SK-N-SH treated with all-trans-retinoic acid at 6 μM for 48 hours (cell line): ENCODE data around the gene ATP8A2.
"Not testable (repeated sequence)": the region's sequence is repeated elsewhere in the genome, so short reads cannot be mapped to it uniquely, and the experiment has no call there.

Experiments used
- ATAC-seq: fragments of 200-7000 bp; cut with Tn5 transposase; 3 replicates; pipeline ENCODE4 v1.9.1; 2020; ENCODE audit warnings: mild to moderate bottlenecking, moderate library complexity
- ARNTL ChIP-seq: fragments of 450-650 bp; formaldehyde crosslinking; IDR thresholded peaks from 2 replicates; pipeline ENCODE4 v1.5.0; 2020; ENCODE audit warnings: low read depth, mild to moderate bottlenecking, moderate library complexity, borderline replicate concordance
- BACH2 ChIP-seq: fragments of 250-450 bp; sonication (Bioruptor Pico); IDR thresholded peaks from 2 replicates; pipeline ENCODE4 v1.9.0; 2021; ENCODE audit warnings: mild to moderate bottlenecking, borderline replicate concordance
- CSDC2 ChIP-seq: fragments of 250-450 bp; sonication (Bioruptor Pico); IDR thresholded peaks from 2 replicates; pipeline ENCODE4 v1.5.0; 2020; ENCODE audit warnings: mild to moderate bottlenecking, moderate library complexity
- ESRRG ChIP-seq: fragments of 250-450 bp; sonication (Bioruptor Pico); IDR thresholded peaks from 2 replicates; pipeline ENCODE4 v1.6.1; 2021; ENCODE audit warnings: mild to moderate bottlenecking
- GLIS3 ChIP-seq: fragments of 250-450 bp; sonication (Bioruptor Pico); IDR thresholded peaks from 2 replicates; pipeline ENCODE4 v1.5.0; 2020; ENCODE audit warnings: mild to moderate bottlenecking, moderate library complexity
- ISL1 ChIP-seq: fragments of 250-450 bp; sonication (Bioruptor Pico); IDR thresholded peaks from 2 replicates; pipeline ENCODE4 v2.1.2; 2022; ENCODE audit warnings: mild to moderate bottlenecking, moderate library complexity
- OSR1 ChIP-seq: fragments of 250-450 bp; sonication (Bioruptor Pico); IDR thresholded peaks from 2 replicates; pipeline ENCODE4 v1.8.0; 2022; ENCODE audit warnings: moderate library complexity, mild to moderate bottlenecking, inconsistent platforms
- RARB ChIP-seq: fragments of 250-450 bp; sonication (Bioruptor Pico); IDR thresholded peaks from 2 replicates; pipeline ENCODE4 v1.8.0; 2021; ENCODE audit warnings: mild to moderate bottlenecking, moderate library complexity
- SNAI2 ChIP-seq: fragments of 250-450 bp; sonication (Bioruptor Pico); IDR thresholded peaks from 2 replicates; pipeline ENCODE4 v1.5.0; 2020; ENCODE audit warnings: mild to moderate bottlenecking, moderate library complexity
- TCF4 ChIP-seq: fragments of 250-450 bp; sonication (Bioruptor Pico); IDR thresholded peaks from 2 replicates; pipeline ENCODE4 v1.8.0; 2021; ENCODE audit warnings: mild to moderate bottlenecking, moderate library complexity, borderline replicate concordance
- TOX ChIP-seq: fragments of 250-450 bp; sonication (Bioruptor Pico); IDR thresholded peaks from 2 replicates; pipeline ENCODE4 v1.8.0; 2021; ENCODE audit warnings: mild to moderate bottlenecking, moderate library complexity, borderline replicate concordance
- ZFP3 ChIP-seq: fragments of 250-450 bp; sonication (Bioruptor Pico); IDR thresholded peaks from 2 replicates; pipeline ENCODE4 v1.5.0; 2020; ENCODE audit warnings: mild to moderate bottlenecking, moderate library complexity
- ZFP30 ChIP-seq: fragments of 450-650 bp; formaldehyde crosslinking; IDR thresholded peaks from 2 replicates; pipeline ENCODE4 v1.5.0; 2022; ENCODE audit warnings: mild to moderate bottlenecking, moderate library complexity
- ZNF565 ChIP-seq: fragments of 450-650 bp; formaldehyde crosslinking; conservative IDR thresholded peaks from 2 replicates; pipeline ENCODE4 v1.5.0; 2020; ENCODE audit warnings: low read depth, mild to moderate bottlenecking, moderate library complexity
- ZNF70 ChIP-seq: fragments of 450-650 bp; formaldehyde crosslinking; IDR thresholded peaks from 2 replicates; pipeline ENCODE4 v1.5.0; 2020; ENCODE audit warnings: mild to moderate bottlenecking, moderate library complexity
- ZNF8 ChIP-seq: fragments of 450-650 bp; formaldehyde crosslinking; IDR thresholded peaks from 2 replicates; pipeline ENCODE4 v1.5.0; 2020; ENCODE audit warnings: mild to moderate bottlenecking, moderate library complexity
- TF ChIP-seq, protein P1 (sequence below): fragments of 250-450 bp; sonication (Bioruptor Pico); IDR thresholded peaks from 2 replicates; pipeline ENCODE4 v1.5.0; 2020; ENCODE audit warnings: mild to moderate bottlenecking, moderate library complexity
- TF ChIP-seq, protein P2 (sequence below): fragments of 250-450 bp; sonication (Bioruptor Pico); IDR thresholded peaks from 2 replicates; pipeline ENCODE4 v1.8.0; 2020; ENCODE audit warnings: mild to moderate bottlenecking, moderate library complexity, borderline replicate concordance
- TF ChIP-seq, protein P3 (sequence below): fragments of 250-450 bp; sonication (Bioruptor Pico); IDR thresholded peaks from 2 replicates; pipeline ENCODE4 v1.8.0; 2021; ENCODE audit warnings: low read depth, mild to moderate bottlenecking, moderate library complexity, borderline replicate concordance

The ATP8A2 gene

DNA sequence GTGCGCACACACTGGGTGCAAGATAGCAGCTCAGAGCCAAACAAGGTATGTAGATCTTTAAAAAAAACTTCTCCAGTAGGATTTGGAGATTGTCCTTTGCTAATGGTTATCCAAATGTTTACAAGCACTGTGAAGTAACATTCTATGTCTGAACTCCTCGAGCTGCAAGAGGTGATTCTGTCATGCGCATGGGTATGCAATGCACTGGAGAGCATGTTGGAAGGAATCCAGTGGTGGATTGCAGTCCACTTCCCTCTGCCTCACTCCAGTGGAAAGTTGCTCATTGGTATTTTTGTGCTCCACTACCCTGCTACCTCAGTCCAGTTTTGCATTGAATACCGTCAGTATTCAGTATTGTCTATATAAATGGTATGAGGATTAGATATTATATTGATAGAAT, 132.1 kb downstream of the ATP8A2 start (continued):
- TF ChIP-seq, protein P1, sequence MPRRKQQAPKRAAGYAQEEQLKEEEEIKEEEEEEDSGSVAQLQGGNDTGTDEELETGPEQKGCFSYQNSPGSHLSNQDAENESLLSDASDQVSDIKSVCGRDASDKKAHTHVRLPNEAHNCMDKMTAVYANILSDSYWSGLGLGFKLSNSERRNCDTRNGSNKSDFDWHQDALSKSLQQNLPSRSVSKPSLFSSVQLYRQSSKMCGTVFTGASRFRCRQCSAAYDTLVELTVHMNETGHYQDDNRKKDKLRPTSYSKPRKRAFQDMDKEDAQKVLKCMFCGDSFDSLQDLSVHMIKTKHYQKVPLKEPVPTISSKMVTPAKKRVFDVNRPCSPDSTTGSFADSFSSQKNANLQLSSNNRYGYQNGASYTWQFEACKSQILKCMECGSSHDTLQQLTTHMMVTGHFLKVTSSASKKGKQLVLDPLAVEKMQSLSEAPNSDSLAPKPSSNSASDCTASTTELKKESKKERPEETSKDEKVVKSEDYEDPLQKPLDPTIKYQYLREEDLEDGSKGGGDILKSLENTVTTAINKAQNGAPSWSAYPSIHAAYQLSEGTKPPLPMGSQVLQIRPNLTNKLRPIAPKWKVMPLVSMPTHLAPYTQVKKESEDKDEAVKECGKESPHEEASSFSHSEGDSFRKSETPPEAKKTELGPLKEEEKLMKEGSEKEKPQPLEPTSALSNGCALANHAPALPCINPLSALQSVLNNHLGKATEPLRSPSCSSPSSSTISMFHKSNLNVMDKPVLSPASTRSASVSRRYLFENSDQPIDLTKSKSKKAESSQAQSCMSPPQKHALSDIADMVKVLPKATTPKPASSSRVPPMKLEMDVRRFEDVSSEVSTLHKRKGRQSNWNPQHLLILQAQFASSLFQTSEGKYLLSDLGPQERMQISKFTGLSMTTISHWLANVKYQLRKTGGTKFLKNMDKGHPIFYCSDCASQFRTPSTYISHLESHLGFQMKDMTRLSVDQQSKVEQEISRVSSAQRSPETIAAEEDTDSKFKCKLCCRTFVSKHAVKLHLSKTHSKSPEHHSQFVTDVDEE (CRISPR knock-in tag): no peak
- TF ChIP-seq ZNF70 (CRISPR knock-in tag) (no peak), SNAI2 (CRISPR knock-in tag) (no peak), ZNF565 (CRISPR knock-in tag) (no peak), TOX (CRISPR knock-in tag) (no peak)
- TF ChIP-seq, protein P2, sequence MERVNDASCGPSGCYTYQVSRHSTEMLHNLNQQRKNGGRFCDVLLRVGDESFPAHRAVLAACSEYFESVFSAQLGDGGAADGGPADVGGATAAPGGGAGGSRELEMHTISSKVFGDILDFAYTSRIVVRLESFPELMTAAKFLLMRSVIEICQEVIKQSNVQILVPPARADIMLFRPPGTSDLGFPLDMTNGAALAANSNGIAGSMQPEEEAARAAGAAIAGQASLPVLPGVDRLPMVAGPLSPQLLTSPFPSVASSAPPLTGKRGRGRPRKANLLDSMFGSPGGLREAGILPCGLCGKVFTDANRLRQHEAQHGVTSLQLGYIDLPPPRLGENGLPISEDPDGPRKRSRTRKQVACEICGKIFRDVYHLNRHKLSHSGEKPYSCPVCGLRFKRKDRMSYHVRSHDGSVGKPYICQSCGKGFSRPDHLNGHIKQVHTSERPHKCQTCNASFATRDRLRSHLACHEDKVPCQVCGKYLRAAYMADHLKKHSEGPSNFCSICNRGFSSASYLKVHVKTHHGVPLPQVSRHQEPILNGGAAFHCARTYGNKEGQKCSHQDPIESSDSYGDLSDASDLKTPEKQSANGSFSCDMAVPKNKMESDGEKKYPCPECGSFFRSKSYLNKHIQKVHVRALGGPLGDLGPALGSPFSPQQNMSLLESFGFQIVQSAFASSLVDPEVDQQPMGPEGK (CRISPR knock-in tag): no peak

DNA sequence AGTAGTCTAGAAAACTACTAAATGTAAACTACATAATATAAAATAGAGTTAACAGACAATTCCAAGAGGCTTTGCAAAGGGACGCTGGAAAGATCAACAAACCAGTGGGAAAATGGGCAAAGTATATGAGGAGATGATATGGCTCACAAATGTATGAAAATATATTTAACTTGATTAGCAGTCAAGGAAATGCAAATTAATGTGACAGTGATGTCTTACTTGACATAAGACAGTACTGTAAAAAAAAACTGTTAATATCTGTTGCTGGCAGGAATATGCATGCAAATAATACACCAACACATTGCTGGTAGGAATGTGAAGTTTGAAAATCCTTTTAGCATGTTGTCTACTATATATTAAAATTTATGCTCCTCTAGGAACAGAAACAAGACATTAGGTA, 136.1 kb downstream of the ATP8A2 start:
- TF ChIP-seq, protein P2 (CRISPR knock-in tag): no peak
- TF ChIP-seq TCF4 (CRISPR knock-in tag) (no peak), ARNTL (no peak), CSDC2 (CRISPR knock-in tag) (no peak), ZNF8 (CRISPR knock-in tag) (no peak), RARB (CRISPR knock-in tag) (no peak), ISL1 (CRISPR knock-in tag) (no peak), SNAI2 (CRISPR knock-in tag) (no peak), OSR1 (CRISPR knock-in tag) (no peak), BACH2 (CRISPR knock-in tag) (no peak)
- TF ChIP-seq, protein P1 (CRISPR knock-in tag): no peak
- no peak for ATAC-seq

DNA sequence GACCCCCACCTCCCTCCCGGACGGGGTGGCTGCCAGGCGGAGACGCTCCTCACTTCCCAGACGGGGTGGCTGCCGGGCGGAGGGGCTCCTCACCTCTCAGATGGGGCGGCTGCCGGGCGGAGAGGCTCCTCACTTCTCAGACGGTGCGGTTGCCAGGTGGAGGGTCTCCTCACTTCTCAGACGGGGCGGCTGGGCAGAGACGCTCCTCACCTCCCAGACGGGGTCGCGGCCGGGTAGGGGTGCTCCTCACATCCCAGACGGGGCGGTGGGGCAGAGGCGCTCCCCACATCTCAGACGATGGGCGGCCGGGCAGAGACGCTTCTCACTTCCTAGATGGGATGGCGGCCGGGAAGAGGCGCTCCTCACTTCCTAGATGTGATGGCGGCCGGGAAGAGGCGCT, 141.3 kb downstream of the ATP8A2 start:
- ATAC-seq: not testable (repeated sequence)

DNA sequence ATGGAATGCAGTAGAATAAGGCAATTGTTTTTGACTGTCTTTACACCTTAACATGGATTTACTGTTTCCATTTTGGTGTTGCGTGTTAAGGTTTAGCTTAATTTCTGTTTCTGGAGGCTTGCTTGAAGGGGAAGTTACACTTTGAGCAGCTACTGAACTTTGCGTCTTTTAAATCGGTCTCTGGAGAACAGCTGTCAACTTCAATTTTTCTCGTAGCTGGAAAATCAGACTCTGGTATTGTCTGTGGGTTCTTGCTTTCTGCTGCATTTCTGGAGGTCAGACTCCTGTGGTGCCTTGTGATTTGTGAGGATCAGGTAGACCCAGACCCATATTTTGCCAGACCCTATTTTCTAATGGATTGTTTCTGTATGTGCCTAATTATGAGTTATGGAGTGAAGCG, 146.7 kb downstream of the ATP8A2 start:
- no peak for ATAC-seq
- TF ChIP-seq, protein P3, sequence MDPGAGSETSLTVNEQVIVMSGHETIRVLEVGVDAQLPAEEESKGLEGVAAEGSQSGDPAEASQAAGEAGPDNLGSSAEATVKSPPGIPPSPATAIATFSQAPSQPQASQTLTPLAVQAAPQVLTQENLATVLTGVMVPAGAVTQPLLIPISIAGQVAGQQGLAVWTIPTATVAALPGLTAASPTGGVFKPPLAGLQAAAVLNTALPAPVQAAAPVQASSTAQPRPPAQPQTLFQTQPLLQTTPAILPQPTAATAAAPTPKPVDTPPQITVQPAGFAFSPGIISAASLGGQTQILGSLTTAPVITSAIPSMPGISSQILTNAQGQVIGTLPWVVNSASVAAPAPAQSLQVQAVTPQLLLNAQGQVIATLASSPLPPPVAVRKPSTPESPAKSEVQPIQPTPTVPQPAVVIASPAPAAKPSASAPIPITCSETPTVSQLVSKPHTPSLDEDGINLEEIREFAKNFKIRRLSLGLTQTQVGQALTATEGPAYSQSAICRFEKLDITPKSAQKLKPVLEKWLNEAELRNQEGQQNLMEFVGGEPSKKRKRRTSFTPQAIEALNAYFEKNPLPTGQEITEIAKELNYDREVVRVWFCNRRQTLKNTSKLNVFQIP (CRISPR knock-in tag): no peak
- TF ChIP-seq ZNF8 (CRISPR knock-in tag): no peak
- no peak for TF ChIP-seq ESRRG (CRISPR knock-in tag)
- no peak for TF ChIP-seq RARB (CRISPR knock-in tag)
- TF ChIP-seq BACH2 (CRISPR knock-in tag): no peak
- no peak for TF ChIP-seq ISL1 (CRISPR knock-in tag)
- TF ChIP-seq, protein P1 (CRISPR knock-in tag): no peak
- no peak for TF ChIP-seq ZNF70 (CRISPR knock-in tag)
- TF ChIP-seq, protein P2 (CRISPR knock-in tag): no peak
- TF ChIP-seq ZNF565 (CRISPR knock-in tag): no peak
- TF ChIP-seq ZFP3 (CRISPR knock-in tag): no peak
- TF ChIP-seq GLIS3: no peak
- TF ChIP-seq ZFP30 (CRISPR knock-in tag): no peak
